GM21529 (cell line): ENCODE measurements around the gene FGD4.
"Not testable (repeated sequence)": the region's sequence is repeated elsewhere in the genome, so short reads cannot be mapped to it uniquely, and the experiment has no call there.

Source experiments
- ATAC-seq: cut with Tn5 transposase; IDR thresholded peaks from one replicate; pipeline ENCODE4 v1.9.1; 2021; ENCODE audit not compliant: unreplicated experiment

FGD4 gene

DNA sequence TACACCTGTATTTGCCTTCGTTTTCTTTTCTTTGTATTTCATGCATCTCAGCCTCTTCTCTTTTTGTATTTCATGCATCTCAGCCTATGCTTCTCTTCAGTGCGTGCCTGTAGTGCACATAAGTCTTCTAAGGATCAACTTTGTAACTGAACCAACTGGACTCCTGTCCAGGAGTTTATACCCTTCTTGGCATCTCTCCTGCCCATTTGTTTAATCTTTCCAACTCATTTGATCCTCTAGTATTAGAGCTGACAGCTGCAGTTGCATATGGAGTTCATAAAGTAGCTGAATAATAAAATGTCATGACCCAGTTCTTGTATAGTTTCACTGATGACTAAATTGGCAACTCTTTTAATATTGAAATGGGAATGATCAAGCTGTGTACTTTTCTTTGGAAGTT lies 89.7 kb downstream of the FGD4 start:
- ATAC-seq: no peak

DNA sequence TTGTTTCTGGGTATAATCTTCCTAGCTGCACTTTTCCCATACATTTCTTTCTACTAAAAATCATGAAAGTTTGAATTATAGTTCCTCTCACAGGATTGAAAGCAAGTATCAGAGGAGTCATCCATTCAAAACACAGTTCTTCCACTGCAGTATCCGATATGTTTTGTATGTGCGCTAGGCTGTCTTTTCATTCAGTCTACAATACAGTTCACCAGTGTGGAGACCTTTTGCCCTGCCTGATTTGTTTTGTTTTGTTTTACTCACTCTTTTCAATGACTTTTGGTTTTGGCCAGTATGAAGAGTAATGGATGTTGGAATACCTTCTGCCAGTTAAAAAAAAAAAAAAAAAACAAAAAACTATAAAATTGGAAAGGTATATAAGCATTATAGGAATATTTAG lies 91.4 kb downstream of the FGD4 start:
- ATAC-seq: no peak

DNA sequence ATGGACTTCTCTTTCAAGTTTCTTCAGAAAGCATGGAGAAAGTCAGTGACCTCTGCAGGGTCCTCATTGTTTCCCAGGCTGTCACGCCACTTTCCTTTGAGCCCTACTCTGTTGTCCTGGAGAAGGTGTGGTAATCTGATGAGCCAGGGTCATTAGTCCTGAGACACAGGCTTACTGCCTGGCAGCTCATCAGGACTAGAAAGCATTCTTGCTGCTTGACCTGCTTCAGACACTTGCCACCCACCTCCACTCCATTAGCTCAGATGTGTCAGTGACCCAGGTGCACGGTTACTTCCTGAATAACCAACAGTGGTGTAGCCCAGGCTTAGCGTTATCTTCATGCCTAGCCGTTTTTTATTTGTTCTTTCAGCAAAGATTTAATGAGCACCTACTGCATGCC lies 93.9 kb downstream of the FGD4 start:
- no peak for ATAC-seq

DNA sequence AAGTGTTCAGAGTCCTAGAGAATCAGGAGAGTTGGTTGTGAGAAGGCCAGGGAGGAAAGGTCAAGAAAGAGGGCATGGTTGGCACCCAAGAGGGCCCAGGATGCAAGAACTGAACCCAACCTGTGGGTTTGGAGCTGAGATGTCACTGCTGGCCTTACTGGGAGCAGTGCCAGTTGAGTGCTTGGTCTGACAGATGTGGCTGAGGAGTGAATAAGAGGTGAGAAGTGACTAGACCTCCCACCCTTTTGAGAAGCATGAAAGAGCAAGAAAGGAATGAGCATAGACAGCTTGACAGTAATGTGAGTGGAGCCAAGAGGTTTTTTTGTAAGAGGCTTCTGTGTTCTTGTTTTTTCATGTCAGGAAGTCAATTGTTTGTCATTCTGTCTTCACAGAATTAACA lies 95.3 kb downstream of the FGD4 start:
- no peak for ATAC-seq

DNA sequence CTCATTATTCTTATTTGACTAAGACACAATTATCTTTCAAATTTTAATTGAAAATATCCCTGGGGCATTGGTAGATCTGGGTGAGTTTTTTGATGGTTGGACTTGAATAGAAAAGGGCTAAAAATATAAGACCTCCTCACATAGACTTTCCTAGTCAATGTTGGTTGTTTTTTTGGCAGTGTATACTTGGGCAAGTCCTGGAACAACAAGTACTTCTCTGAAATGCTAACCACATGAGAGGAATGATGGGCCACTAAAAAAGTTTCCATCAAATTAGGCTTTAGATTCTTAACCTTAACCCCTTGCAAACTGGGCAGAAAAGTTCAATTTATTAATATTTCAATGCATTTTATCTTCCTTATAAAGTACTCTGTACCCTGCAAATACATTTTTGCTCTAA lies 97.6 kb downstream of the FGD4 start:
- no peak for ATAC-seq

DNA sequence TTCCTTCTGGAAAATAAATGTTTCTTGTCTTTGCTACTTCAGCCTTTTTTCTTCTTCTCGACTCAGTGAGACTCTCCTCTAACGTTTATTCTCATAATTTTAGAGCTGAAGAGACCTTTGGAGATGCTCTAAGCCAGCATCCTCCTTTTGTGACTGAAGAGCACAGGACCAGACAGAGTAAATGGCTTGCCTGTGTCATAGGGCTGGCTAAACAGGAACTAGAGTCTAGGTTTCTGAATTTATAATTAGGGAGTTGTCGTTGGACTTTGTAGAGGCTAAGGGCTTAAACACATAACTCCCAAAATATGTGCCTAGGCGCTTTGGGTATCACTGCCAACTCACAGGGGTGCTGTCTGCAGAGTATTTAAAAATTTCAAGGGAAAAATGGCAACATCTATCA lies 98.5 kb downstream of the FGD4 start:
- ATAC-seq: no peak

DNA sequence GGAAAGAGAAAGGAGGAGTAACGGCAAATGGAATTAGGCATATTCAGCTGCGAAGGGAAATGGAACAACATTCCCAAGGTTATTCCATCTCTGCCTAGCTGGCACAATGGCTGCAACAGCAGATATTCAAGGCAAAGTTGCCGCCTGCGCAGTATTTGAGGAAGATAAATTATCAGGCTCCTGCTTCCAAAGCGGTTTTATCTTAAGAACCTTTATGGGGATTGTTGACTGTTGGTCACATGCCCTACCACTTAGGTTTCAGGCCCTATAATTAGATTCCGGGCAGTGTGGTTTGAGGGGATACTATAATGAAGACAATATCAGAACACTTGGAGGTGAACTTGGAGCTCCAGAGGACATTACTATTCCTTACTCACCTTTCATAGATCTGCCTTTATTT lies 99.7 kb downstream of the FGD4 start:
- no peak for ATAC-seq

DNA sequence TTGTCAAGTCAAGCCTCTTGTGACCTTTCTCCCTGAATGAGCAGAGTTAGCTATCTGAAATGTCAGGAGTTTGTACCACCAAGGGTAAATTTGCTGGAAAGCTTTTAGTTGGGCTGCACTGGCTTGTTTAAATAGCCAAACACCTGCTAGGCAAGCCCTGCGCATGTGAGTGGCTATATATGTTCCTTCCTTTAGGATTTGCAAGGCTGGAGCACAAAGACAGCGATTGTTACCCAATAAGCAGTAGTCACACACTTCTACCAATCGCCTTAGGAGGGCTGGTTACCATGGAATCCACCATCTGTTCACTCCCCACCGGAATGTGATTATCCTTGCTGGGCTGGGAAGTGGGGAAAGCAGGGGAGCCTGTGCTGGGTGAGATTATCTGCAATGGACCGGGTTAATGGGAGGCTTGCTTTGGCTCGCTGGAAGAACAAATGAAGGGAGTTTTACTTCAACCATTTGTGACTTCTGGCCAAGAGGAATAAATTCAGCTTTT lies 102.5 kb downstream of the FGD4 start:
- ATAC-seq: no peak

DNA sequence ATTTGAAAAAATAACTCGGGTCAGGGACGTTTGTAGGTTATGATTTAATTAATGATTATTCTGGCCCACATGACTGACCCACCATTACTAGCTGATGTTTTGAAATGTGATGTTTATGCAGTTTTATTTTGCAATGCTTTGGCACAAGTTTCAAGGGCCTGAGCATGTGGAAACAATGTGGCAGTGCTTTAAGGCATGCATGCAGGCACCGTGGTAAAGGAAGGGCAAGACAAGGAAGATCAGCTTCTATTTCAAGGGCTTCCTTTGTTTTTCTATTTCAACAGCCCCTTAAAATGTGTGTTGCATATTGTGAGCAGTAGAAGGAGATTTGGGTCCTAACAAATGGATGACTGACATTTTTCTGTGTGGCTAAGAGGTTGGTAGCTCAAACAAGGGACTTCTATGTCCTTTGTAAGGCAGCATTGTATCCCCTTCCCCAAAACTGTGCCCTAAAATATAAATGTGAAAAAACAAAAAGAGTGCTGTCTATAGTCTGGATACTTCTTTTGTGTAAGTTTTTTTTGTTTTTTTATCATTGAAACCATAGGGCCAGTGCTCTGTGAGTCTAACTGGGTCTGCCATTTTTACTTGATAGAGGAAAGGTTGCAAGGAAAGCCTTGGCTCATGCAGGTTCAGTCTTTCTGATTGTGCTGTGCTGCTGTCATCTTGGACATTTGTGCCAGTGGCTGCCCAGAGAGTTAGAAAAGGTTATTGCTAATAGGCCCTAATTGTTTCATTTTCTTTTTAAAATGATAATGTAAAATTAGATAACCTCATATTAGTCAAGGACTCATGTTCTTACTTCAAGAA lies 103.5 kb downstream of the FGD4 start:
- no peak for ATAC-seq

DNA sequence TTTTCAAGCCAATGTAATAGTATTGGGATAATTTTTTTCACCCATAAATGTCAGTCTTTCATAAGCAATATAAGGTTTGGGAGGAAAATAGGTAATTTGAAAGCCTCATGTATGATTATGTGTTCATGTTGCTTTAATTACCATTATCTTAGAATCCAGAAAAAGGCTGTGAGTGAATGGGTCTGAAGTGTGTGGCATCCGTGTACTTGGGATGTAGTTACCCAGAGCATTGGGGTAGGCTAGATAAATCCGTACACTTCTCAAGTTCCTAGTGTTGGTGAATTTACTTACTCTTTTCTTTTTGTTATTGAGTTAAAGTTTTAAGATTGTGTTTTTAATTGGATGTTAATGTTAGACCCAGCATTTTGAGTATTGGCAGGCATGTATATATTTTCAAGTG lies 104.4 kb downstream of the FGD4 start:
- no peak for ATAC-seq

DNA sequence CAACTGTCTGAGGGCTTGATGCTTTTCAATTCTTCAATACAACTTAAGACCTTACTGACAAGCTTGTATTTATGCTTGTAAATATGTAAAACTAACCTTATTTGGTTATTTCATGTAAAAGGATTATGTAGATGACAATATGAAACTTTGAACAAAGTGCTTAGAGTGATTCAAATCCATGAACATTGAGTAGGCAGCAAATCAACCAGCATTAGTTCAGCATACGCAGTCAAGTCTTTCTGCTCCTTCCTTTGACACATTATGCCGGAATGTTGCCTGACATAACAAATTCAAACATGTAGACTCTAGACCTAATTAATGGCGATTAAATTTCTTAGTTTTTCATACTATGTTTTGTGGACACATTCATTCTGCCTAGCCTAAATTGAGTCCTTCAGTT lies 105.2 kb downstream of the FGD4 start:
- no peak for ATAC-seq

DNA sequence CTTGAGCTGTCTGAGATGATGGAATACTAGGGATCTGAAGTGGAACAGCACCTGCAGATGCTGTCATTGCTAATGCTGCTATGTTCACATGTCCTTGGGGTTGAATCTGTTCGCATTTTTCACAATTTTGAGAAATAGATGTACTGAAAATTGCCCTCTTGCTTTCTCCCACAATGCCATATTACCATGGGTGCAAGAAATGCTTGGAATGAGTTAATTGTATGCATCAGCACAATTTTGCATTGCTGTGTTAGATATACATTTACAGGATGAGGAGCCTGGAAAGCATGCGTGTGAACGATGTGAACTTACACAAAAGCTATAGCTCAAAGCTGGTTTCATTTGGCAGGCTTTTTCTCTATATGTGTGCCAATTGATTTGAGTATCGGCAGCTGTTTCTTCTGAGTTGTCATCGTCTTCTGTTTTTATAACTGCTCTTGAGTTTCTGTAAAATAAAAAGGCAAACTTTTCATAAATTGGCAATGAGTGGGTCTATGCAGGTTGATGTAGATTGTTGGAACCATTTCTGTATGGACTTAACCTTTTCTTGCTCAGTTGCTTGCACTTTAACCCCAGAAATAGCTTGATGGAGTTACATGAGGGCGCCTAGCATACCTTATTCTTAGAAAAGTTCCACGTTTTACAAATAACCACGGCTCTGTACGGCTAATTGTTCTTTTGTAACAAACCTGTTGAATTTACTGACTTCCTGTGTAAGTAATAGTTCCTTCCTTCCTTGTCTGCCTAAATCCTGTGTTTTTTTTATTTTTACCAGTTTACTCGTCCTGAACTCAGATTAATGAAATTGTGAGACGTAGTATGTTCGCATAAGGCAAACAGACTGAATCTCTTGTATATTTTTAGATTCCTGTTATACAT lies 105.9 kb downstream of the FGD4 start:
- no peak for ATAC-seq

DNA sequence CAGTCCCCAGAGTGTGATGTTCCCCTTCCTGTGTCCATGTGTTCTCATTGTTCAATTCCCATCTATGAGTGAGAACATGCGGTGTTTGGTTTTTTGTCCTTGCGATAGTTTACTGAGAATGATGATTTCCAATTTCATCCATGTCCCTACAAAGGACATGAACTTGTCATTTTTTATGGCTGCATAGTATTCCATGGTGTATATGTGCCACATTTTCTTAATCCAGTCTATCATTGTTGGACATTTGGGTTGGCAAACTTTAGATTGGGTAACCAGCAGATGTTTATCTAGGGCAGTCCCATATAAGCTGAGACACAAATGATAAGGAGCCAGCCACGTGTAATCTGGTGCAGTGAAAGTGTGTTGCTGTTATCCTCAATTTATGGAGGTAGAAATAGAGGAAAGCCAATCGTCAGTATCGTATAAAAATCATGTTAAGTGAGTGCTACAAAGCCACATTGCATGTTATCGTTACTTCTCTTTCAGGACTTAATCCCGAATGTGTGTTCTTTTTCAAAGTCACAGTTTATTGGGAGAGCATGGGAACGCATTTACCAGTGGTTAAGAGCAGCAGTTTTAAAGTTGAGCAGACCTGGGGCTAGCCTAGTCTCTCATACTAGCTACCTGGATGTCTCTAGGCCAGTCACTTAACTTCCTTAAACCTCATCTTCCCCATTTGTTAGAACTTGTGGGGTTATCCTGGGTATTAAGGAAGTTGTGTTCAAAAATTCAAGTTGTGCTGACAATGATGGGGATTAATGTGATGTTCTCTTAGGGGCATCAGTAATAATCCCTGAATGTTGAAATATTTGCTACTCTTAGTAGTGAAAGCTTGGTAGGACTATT lies 108.0 kb downstream of the FGD4 start:
- ATAC-seq: not testable (repeated sequence)

DNA sequence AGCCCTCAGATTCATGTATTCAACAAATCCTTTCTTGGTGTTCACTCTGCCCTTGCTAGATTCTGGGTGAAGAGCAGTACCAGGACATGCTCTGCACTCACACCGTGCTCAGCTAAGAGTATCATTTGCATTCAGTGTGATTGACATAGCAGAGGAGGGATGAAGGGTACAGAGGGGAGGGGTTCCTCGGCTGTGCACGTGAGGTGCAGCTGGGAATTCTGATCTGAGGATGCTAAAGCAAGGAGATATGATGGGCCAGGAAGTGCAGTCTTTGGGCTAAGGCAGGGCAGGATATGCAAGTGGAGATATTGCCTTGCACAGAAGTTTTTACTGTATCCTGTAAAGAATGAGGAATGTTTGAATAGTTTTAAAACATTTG lies 108.6 kb downstream of the FGD4 start:
- ATAC-seq: no peak

DNA sequence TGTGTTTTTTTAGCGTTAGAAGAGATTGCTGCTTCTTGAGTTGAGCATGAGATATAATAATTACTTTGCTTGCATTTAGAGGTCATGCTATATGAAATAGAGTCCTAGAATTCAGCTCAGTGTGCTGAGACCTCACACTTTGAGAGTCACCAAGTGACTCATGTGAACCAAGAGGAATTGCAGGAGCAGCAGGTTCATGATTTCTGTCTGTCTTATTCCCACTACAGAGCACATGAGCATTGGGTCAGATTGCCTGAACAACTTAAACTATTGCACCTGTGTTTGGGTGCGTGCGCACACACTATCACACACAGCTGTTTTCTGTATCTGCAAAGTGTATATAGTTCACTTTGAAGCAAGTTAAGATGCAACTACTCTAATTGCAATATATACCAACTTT lies 109.3 kb downstream of the FGD4 start:
- ATAC-seq: no peak

DNA sequence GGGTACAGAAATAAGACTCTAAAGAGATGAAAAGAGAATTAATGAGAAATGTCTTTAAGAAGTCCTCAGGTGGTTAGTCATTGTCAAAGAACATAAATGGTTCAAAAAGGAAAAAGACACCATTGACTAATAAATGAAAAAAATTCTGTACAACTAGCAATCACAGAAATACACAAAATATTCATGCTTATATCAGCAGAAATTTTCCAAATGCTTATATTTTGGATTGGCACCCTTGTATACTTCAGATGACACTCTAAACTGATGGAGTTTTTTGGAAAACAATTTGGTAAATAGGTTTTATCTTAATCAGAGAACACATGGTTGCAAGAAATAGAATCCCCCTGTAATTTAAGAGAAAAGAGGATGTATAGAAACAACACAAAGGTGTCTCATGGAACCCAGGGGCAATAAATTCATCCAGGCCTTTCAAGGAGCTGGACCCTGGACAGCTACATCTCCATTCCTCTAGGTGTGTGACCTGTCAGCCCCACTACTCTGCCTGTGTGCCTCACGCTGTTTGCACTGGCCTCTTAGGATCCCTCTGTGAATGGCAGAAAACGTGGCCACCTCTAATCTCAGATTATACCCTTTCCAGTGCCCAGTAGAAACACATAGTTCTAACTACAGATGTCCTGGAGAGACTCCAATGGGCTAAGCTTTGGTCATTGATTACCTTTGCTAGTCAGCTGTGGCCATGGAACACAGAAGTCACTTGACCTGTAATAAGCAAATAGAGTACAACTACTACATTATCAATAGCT lies 110.2 kb downstream of the FGD4 start:
- ATAC-seq: no peak

DNA sequence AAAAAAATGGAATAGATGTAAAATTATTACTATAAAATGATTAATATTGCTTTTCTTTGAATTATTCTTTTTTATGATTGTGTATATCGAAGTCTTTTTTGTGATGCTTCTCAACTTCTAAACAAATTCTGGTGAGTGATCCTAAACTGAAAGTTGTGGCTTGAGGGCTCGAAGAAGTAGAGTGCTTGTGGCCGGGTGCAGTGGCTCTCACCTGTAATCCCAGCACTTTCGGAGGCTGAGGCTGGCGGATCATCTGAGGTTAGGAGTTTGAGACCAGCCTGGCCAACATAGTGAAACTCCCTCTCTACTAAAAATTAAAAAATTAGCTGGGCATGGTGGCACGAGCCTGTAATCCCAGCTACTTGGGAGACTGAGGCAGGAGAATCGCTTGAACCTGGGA lies 112.6 kb downstream of the FGD4 start:
- ATAC-seq: not testable (repeated sequence)

DNA sequence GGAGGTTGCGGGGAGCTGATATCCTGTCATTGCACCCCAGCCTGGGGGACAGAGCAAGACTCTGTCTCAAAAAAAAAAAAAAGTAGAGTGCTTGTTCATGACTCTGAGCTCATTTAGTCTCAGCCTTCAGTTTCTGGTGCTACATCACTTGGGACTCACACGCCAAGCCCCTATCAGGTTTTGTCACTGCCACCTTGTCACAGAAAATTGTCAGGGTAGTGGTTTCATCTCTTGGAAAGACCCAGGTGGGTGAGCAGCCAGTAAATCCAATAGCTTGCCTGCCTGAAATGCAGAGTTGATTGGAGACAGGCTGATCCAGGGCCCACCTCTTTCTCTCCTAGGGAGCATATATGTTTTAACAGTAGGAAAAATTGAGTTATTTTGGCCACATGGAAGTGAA lies 113.0 kb downstream of the FGD4 start:
- no peak for ATAC-seq

DNA sequence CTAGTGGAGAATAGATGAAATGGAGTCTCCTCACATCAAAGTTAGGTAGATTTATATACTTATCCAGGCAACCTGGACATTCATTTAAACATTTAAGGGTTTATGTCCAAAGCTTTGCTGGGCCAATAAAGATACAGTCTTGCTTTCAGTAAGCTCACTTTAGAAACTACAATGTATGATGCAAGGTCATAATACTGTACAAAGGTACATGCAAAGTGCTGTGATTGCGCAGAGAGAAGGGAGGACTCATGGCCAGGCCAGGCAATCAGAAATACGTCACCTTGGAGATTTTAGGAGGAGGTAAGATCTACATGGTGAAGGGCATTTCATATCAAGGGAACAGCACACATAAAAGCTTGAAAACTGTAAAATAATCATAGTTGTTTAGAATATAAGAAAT lies 113.6 kb downstream of the FGD4 start:
- ATAC-seq: no peak

DNA sequence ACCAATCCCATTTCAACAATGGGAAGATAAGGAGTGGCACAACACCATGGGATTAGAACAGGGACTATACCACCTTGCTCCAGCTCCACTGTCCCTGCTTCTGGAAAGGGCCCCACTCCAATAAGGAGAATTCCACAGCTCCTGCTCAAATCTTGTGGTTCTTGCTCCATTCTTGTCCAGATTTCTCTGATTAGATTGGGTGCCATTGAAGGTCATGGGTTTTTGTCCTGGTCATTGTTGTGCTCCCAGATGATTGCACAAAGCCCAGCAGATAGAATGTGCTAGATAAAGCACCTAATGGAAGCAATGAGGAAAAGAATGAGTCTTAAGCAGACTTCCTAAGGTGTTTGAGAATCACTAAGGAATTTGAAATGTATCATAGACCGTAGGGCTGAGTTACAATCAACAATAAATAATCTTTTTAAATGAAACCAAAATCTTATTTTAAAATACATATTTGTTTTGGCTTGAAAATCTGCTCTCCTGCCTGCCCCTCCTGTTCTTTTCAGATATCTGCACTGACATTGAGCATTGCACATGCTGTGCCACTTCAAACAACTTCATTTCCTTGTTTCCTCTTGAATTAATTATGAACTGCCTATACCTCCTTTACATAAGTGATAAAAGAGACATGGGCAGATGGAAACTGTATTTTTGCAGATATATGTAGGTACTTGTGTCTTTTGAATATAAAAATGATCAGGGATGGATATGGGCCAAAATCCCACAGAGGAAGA lies 115.9 kb downstream of the FGD4 start:
- no peak for ATAC-seq
